OCI-M2 (cell line): Measurements from ENCODE around the gene HMX1.

Experiments used
- DNase-seq: peaks from one replicate; lab custom pipeline; 2025; ENCODE audit not compliant: unreplicated experiment; lab: John Stamatoyannopoulos, UW

HMX1 gene

DNA sequence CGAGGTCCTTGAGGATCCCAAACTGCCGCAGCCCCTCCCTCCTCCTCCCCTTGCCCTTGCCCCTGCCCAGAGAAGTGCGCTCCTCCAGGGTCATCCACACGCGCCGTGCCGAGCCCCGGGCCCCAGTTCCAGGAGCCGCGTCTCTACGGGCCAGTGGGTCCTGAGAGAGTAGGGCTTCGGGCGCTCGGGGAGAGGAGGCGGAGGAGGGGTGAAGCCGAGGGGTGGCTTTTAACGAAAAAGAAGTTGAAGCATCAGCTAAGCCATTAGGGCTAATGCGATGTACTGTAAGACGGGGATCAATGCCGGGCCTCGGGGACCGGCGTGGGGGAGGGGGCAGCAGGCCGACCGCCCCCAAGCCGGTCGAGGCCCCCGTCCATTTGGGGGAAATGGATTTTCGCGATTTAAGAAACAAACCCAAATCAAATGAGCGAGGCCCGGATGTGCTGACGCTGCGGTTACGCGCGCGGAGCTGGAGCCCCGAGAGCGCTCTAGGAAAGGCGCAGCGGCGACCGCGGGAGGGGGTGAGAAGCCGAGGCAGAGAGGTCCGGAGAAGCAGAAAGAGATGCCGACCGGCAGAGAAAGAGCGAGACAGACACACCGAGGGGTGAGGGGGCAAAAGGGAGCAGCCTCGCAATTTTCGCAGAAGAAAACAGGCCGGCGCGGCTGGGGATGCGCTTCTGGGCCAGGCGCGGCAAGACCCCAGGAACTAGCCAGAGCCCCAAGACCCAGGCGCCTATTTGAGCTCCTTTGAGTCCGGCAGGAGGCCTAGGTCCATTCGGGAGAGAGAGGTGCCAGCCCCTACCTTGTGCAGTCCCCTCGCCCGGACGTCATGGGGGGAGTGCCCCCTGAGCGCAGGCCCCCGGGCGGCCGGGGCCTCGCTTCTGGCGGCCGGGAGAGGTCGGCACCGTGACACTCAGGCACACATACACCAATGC, 13.6 kb downstream of the HMX1 start:
- no peak for DNase-seq

DNA sequence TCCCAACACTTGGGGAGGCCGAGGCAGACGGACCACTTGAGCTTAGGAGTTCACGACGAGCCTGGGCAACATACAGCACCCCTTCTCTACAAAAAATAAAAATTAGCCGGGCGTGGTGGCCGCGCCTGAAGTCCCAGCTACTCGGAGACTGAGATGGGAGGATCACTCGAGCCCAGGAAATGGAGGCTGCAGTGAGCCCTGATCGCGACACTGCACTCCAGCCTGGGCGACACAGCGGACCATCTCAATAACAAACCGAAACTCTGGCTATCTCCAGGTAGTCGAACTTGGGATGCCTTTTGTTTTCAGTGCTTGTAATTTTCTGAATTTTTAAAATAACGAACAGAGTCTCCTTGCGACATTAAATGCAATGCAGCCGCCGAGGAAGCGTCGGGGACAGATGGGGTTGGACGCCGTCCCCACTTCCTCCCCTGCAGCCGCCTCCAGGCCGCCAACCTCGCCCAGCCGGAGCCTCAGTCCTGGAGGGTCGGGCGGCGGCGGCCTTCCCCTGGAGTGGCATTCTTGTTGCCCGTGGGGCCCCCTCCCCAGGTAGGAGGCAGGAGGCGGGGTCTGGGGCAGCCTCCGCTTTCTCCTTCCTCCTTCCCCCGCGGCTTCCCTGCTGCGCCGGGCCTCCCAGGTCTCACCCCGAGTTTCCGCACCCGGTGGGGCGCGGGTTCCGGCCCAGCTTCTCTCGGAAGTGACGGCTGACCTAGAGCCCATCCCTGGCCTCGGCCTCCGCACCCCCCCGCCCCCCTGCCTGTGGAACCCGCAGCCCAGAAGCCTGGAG, 14.6 kb downstream of the HMX1 start:
- no peak for DNase-seq

DNA sequence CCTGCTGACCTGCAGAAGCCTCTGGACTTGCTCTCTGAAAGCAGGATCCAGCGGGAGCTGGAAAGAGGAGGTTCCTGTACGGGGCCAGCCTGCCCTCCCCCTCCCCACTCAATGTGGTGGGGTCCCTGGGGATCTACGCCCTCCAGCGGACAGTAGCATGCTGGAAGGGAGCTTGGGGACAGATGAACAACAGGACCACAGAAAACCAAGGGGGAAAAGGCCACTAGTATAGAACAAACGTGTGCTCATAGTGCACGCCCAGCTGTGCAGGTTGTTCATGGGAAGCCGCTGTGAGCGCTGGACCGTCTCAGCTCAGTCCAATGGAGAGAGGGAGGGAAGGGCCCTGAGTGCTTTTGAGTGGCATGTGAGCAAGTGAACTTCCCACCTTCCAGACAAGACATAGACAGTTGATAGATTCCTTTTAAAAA, 15.8 kb downstream of the HMX1 start:
- DNase-seq = no peak

DNA sequence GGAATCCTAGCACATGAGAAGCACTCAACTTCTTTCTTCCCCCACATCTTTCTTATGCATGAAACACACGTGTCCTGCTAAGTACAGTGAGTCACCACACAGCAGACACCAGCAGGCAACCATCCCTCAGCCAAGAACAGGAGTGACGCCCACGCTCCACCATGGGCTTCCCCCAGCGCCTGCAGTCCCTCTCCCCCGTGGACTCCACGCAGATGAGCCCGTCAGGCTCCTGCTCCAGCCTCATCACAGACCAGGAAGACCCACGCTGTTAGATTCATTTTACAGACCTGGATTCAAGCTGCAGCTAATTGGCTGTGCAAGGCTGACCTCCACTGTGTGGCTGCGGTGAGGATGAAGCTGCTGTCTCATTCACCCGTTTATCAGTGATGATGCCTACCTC, 16.7 kb downstream of the HMX1 start:
- no peak for DNase-seq

DNA sequence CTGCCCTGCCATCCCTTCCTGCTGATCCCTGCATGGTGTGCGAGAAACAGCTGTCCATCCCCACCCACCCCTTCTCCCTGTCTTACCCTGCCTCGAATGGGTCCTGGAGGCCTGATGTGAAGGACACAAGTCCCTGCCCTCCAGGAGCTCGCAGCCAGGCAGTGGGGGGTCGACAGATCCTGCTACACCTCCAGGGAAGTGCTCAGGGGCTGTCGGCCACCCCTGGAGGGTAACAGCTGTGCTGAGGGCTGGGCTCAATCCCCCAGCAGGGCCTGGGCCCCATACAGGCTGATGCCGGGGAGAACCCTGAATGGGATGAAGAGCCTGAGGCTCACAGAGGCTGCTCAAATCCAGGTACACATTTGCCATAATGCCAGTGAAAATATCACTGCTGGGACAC, 17.6 kb downstream of the HMX1 start:
- no peak for DNase-seq

DNA sequence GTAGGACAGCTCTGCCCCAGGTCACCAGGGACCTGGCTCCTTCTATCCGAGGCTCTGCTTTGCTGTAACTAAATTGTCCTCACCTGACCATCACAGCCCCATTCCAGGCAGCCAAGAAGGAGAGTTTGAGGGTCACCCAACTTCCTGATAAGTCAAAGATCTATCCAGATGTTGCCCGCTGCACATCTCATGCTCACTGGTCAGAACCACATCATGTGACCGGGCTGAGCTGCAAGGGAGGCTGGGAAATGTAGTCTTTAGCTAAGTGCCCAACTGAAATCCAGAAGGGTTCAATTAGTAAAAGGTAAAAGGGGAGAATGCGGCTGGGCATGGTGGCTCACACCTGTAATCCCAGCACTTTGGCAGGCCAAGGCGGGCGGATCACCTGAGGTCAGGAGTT, 18.4 kb downstream of the HMX1 start:
- DNase-seq = no peak

DNA sequence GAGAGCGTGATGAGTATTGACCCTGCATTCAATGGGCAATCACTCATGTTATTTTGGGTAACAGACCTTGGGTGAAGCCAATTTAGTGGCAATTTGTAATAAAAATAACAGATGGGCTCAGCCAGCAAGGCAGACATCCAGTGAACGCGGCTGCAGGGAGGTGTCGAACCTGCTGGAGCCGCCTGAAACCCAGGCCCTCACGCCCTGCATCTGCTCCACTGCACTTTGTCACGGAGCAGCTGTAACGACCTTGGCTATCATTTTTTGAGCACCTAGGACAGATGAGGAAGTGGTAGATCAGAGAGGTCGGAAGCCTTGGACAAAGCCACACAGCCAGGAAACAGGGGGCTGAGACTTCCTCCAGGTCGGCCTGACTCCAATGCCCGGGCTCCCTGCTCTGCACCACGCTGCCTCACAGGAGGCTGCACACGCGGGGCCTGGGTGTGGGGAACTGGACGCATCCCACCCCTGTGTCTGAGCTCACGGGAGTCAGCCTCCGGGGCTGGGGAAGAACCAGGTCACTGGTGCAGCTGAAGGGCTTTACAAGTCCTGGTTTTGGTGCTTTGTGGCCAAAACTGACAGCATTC, 19.4 kb downstream of the HMX1 start:
- DNase-seq = no peak

DNA sequence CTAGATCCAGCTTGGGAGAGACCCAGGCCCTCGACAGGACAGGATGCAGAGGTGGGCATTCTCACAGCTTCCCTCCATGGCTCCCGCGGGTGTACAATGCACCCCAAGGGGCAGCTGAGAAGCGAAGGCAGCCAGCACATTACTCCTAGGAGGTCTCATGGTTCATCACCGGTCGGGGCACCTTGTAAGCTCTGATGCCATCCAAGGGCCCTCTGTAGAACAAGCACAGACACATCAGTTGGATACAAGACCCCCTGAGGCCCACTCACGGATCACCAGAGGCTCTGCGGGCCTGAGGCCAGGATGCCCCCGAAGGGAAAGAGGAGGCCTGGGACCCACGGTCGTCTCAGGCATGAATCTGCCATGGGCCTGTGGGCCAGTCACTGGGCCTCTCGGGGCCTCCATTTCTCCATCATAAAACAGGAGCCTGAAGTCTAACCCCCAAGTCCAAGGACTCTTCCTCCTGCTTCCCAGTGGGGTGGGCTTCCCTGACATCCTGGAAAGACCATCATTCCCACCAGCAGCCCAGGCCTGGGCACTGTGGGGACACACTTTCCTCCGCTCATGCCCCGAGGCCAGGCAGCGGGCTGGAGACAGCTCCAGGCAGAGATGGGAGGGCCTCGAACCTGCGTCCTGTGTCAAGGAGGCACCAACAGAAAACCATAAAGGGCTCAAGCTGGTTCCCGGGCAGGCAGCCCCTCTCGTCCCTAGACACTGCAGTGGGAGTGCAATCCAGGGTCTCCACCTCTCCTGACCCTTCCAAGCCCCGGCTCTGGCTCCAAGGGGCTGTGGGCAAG, 20.1 kb downstream of the HMX1 start:
- no peak for DNase-seq

DNA sequence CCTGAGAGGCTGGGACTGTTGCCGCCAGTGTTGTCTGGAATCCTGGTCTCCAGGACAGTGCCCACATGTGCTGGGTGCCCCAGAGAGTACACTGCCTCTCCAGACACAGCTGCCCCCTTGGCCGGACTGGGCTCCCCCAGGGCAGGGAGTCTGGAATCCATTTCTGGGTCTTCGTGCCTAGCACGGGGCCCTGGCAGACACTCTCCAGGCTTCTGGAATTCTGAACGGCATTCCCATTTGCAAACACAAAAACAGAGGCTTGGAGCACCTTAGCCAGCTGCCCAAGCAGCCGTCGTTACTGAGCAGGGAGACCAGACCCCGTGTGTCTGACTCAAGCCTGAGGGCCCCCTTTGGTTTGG, 20.8 kb downstream of the HMX1 start:
- DNase-seq = no peak

DNA sequence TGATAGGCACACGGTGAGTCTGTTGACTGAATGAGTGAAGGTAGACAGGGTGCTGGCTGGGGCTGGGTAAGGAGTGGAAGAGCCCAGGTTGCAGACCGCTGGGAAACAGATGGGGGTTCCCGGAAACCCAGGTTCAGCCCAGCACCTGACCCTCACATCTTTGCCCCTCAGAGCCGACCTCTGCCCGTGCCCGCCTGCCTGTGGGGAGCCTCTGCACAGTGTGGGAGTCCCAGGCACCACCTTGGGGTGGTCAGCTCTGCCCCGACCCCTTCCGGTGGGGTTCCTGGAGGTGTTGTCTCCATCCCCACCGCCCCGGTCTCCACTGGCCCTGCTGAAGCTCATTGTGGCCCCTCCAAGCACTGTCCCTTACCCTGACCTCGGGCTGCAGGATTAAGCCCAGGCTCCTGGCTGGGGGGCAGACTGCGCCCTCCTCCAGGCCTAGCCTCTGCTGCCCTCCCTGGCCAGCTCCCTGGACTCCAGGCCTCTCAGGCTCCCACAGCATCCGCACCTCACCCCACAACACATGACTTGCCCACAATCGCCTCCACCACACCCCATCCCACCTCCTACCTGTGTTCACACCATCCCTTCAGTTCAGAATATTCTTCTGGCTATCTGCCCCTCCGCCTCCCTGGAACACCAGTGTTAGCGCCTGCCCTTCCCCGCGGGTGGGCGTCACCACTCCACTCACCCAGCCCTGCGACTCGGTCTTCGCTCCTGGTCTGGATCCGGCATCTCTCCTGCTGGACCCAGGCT, 21.4 kb downstream of the HMX1 start:
- DNase-seq = no peak

DNA sequence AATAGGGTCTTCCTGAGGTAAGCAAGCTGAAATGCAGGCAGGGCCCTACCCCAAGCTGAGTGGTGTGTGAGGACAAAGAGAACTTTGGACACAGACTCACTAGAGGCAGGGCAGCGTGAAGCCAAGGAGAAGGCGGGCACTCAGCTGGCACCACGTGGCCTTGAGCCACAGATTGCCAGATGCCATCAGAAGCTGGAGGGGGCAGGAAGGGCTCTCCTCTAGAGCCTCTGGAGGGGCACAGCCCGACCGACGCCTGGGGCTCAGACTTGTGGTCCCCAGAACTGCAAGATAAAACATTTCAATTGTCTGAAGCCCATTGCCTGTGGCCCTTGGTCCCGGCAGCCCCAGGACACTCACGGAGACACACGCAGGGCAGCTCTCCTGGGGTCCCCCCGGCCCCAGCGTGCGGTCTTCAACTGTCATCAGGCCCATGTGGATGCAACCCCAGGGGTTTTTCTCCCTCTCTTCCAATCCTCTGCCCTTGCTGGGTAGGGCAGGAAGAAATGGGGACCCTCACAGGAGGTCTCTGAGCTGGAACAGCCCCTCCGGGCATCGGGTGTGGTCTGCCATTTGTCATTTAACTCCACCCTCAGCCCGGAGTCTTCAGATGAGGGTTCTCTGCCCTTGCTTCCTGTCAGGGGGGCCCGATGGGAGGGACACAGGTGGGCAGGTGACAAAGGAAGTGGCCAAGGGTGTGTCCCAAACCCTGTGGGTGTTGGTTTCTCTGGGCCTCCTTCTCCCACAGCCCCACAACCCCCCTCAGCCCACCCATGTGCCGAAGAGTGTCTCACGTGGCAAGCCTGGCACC, 22.2 kb downstream of the HMX1 start:
- no peak for DNase-seq

DNA sequence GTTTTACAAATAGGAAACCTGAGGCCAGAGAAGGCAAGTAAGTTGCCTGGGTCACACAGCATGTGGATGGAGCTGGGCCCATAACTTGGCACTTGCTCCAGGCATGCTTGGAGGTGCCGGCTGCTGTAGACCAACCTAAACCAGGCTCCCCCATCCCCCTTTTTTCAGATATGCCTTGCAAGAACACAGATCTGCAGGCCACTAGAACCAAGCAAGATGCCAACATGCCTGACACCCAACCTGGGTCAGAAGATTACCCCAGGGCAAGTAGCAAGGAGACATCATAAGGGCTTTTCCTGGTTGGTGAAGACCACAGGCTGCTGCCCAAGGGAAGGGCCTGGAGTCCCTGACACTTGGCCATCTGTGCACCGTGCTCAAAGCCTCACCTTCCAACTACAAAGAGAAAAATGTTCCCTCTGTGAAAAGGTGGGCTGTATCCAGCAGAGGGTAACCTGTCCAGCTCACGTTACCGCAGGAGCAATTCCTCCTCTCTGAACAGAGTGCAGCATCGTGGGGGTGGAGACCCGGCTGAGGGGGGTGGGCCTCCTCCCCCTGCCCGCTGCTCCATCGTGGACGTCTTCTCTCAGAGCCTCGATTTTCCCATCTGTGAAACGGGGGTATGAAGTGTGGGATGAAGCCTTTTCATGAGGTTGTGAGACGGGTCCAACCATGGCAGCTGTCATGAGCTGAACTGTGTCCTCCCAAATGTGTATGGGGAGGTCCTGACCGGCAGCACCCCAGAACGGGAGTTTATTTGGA, 23.0 kb downstream of the HMX1 start:
- DNase-seq = no peak

DNA sequence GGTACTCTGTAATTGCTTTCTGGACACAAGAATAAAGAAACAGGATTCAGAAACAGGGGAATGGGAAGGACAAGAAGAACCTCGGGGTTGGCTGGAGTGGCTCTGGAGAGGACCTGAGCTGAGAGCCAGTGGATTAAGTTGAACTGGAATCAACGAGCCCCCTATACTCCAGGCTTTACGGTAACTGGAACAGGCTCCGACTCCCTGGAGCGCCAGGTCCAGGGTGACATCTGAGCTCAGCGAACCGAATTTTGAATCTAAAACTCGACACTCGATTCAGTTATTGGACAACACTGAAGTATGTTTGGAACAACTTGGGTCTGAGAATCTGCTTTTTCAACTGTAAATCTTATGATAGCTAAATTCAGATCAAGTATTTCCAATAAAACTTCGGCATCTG, 23.9 kb downstream of the HMX1 start:
- DNase-seq = no peak

DNA sequence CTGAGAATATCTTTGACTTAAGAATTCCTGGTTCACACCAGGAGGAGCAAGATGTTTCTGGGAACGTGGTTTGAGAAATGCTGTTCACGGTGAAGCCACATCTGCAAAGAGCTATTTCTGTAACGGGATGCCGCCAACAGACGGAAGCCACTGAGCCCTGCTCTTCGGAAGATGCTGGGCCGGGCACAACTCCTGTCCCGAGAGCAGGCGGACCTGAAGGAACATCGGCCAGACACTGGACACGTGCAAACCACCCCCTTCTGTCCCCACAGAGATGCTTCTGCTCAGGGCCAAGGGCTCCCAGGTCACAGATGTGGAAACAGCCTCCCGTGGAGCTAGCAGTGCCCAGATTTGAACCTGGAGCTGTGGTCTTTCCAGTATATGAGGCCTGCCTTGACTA, 24.3 kb downstream of the HMX1 start:
- DNase-seq = no peak

DNA sequence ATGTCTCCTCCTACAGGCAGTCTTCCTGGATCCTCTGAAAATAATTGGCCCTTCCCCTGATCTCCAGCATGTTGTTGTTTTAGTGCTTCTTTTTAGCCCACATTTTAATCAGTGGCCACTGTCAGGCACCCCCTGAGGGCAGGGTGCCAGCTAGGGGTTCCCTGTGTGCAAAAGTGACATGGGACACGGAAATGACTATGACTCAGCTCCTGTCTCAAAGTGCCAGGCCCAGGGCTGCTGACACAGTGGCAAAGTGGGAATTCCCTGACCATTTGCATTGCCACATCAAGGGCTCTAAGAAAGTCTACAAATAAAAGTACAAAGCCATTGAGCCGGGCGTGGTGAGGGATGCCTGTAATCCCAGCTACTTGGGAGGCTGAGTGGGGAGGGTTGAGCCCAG, 24.8 kb downstream of the HMX1 start:
- no peak for DNase-seq

DNA sequence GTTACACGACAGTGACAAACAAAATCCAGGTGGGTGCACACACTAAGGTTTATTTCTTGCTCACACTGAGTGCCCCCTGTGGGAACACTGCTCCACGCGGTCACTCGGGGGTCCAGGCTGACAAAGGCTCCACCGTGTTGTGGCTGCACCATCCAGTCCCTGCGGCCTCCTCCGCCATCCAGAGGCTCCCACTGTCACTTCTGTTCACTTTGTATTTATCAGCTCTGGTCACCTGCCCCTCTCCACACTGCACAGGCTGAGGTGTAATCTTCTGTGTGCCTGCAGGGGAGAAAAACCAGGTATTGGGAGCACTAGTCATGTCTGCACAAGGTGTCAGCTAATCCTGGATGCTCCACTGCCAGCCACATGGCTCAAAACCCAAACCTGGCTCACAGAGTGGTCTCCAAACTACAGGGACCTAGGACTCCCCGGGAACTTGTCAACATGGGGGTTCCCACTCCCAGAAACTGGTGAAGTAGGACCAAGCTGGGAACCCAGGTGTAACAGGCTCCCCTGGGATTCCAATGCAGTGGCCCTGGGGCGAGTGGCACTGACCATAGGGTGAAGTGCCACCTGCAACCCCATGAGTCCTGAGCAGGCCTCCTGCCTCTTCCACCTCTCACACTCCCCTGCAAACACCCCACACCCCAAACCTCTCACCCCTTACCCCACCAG, 25.5 kb downstream of the HMX1 start:
- no peak for DNase-seq

DNA sequence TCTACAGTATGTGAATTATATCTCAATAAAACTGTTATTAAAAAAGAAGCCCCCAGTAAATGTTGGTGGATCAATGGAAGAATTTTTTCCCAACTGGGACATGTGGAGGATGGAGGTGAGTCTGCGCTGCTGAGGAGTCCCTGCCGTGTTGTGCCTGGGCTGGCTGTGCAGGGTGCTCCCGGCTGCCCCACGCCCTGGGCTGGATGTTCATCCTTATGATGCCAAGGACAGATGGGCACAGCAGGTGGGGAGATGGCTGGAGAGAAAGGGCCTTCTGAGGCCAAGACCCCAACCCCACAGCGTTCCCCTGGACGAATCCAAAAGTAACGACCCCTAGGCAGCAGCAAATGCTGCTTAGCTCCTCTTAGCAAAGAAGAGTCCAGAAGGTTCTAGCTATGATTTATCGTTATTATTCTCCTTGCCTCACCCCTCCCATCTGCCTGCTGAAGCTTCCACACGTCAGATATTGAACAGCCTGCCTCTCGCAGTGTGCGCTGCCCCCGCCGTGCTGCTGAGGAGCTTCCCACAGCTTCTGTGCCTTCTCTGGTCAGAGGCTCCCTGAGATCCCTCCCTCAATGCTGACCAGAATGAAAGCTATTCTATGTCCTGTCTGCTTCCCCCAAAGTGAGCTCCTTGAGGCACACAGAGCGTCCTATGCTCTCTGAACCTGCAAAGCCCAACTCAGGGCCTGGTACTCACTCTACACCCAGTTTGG, 26.5 kb downstream of the HMX1 start:
- no peak for DNase-seq

DNA sequence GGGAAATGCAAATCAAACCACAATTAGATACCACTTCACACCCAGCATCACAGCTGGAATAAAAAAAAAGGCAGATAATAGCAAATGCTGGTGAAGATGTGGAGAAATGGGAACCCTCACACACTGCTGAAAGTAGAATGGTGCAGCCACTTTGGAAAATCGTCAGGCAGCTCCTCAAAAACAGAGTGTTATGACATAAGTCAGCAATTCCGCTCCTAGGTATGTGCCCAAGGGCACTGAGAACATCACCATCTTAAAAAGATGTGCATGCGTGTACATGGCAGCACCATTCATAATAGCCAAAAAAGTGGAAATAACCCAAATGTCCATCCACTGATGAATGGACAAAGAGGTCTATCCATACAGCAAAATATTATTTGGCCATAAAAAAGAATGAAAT, 28.0 kb downstream of the HMX1 start:
- no peak for DNase-seq
